ENCODE measurements around the gene BRINP1.
A peak's percentile ranks its signal among the peaks of the same experiment; 100 is the strongest.

Gene BRINP1

GRCh38 chr9:119343059-119343990 is 25.9 kb downstream of the BRINP1 start:
- DNase-seq, result no peak

GRCh38 chr9:119339056-119339455 is 30.2 kb downstream of the BRINP1 start:
- no peak for DNase-seq

- no peak for DNase-seq
Observed at GRCh38 chr9:119337573-119337972, 31.7 kb downstream of the BRINP1 start.

DNA sequence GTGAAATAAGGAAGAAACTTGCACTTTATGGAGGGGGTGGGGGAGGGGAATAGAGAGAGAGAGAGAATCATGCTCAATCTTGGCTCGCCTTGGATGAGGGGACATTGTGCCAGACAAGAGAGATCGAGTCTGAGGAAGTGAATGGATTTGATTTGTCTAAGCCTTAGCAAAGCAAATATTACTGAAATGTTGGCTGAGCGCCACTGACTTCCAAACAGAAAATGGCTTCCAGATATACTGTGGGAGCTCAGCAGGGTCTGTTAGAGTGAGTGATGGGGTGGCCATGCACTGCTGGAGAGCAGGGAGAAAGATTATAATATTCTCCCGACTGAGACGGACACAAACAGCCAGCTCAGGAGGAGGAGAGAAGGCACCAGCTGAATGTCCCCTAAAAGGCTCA is 34.5 kb downstream of the BRINP1 start:
- no peak for DNase-seq

DNA sequence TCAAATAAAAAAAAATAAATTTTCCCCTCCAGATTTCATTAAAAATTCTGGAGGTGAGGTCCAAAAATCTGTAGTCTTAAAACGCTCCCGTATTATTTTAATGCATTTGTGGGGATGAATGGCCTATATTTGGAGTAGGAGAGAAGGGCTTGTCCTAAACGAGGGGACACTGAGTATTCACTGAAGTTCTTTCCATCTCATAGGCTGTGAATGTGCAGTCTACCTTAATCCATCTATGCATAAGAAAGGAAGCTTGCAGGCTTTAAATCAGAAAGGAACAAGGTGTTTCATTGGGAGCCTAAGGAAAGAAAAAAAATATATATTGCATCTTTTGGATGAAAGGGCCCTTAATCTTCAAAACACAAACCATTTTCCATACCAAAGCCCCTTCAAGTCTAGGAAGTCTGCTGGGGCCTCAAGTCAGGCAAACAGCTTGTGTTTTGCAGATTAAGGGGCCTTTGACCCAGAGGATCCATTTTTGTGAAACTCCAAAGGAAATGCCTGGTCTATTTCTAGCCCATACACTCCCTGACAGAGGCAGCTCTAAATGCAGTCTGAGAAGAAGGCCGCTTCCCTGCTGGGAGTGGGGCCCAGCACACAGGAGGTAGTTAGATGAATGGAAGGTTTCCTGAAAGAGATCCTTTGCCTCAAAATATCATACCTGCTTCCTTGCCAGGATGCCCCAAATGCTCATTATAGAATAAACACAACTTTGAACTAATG is 35.6 kb downstream of the BRINP1 start:
- DNase-seq, result no peak

GRCh38 chr9:119332522-119332921 is 36.7 kb downstream of the BRINP1 start:
- DNase-seq, result no peak

GRCh38 chr9:119322184-119322583 is 47.1 kb downstream of the BRINP1 start:
- DNase-seq, result no peak

- DNase-seq, result no peak
Observed at GRCh38 chr9:119318371-119318770, 50.9 kb downstream of the BRINP1 start.

- no peak for DNase-seq
Observed at GRCh38 chr9:119313846-119314245, 55.4 kb downstream of the BRINP1 start.

- no peak for DNase-seq
Observed at GRCh38 chr9:119310741-119311140, 58.5 kb downstream of the BRINP1 start.

- no peak for DNase-seq
Observed at GRCh38 chr9:119307471-119307870, 61.8 kb downstream of the BRINP1 start.

DNA sequence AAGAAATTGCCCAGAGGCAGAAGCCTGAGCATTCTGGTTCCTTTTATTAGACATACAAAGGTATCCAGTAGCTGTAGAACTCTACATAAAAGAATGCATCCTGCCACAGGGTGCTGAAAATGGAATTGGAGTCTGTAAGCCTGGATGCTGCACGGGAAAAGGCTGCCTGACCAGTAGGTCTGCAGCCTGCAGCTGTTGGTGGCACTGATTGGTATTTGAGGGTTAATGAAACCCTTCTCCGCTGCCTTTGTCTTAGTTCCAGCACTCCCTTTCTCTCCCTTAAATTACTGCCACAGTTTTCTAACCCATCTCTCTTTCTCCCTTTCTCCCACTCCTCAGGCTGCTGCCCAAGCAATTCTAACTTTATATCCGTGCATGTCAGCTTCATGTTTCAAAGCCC is 64.7 kb downstream of the BRINP1 start:
- no peak for DNase-seq

DNA sequence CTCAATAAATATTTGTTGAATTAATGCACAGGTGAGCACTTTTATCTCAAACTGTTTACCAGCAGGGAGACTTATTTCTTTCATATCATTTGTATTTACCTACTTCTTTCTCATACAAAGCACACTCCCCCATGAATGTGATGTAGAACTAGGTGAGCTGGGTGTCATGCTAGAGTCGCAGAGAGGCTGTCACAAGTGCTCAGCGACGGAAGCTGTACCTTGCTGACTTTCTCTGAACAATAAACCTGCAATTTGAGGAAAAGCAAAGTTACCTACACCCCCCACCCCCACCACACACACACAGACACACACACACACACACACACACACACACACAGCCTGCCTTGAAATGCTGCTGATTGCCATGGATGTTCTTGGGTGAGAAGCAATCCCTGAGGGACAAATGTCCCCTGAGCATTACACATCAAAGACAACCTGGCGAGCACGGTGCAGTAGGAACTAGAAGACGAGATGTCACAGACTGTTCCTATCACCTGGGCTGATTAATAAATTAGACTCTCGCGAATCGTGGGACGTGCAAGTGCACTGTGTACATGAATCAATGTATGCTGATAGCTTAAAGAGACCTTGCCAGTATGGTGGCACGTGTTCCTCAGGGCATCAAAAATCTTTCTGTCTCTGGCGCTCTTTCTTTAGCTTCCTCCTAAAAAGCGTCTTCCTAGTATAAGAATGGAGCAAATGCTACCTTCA is 66.1 kb downstream of the BRINP1 start:
- DNase-seq, result no peak

DNA sequence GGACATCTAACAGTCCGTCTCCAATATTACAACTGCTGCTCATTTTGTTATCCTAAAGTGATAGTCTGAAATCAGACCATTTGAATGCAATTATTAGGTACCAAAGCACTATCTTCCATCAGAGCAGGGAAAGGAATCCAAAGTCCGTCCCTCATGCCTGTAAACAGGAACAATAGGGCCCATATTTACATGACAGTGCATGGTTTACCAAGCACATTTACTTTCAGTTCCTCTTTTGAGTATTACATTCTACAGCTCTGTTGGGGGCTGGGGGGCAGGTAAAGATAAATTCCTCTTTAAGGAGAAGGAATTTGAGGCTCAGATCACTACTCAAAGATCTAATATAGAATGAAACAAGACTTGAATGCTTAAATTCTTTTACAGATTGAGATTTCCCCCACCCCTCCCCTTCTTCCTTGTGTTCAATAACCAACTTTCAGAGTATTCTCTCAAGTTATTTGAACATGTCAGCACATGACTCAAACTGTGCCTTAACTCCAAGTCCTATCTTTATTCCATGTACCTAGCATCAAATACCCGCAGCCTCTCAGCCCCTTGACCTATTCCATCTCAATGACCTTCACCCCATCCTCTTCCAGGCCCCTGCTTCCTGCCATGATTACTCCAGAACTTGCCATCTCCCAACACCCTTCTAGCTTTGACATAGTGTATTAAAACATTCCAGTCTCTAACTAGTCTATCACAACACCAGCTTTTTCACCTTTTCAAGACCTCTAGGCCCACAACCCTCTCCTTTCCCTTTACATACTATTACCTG is 71.0 kb downstream of the BRINP1 start:
- no peak for DNase-seq

- no peak for DNase-seq
Observed at GRCh38 chr9:119291554-119291953, 77.7 kb downstream of the BRINP1 start.

GRCh38 chr9:119289740-119290433 is 79.3 kb downstream of the BRINP1 start:
- peak; percentile 52 for DNase-seq

GRCh38 chr9:119284587-119285337 is 84.5 kb downstream of the BRINP1 start:
- no peak for DNase-seq

GRCh38 chr9:119284118-119284517 is 85.1 kb downstream of the BRINP1 start:
- DNase-seq, result no peak

GRCh38 chr9:119283078-119283794 is 86.0 kb downstream of the BRINP1 start:
- no peak for DNase-seq

GRCh38 chr9:119282476-119283077 is 86.7 kb downstream of the BRINP1 start:
- no peak for DNase-seq

Measured in EL (cell line).